Motor neuron (in vitro differentiated cells): ENCODE results near the gene PAOX. TPM values are rescaled to one million over a fixed set of nuclear protein-coding genes. Genes with fewer than 3 reads are reported as not detected.
"Not testable (repeated sequence)": the region's sequence is repeated elsewhere in the genome, so short reads cannot be mapped to it uniquely, and the experiment has no call there.

Experiments
- ATAC-seq, 8 experiments: fragments of 200-7000 bp; cut with Tn5 transposase; replicated peaks in 6 of 8; 2 replicates each; pipeline ENCODE4 v1.8.0; 2021; ENCODE audit warnings: mild to moderate bottlenecking in 8 of 8, moderate library complexity in 8 of 8
- H3K27ac ChIP-seq, 2 donors: fragments of 250-450 bp; sonication (Bioruptor Pico); 2 replicates each; pipeline ENCODE4 v1.9.0; 2021; ENCODE audit warnings: antibody characterized with exemption in 2 of 2, mild to moderate bottlenecking in 2 of 2, moderate library complexity in 1 of 2
- H3K4me1 ChIP-seq, 2 donors: fragments of 250-450 bp; sonication (Bioruptor Pico); replicated peaks in 1 of 2; 2 replicates each; pipeline ENCODE4 v1.6.1; 2021; ENCODE audit warnings: antibody characterized with exemption in 2 of 2, mild to moderate bottlenecking in 2 of 2, moderate library complexity in 1 of 2
- H3K4me3 ChIP-seq, 5 donors: fragments of 250-450 bp; sonication (Bioruptor Pico); 2 replicates each; pipeline ENCODE4 v1.9.0; 2021; ENCODE audit warnings: antibody characterized with exemption in 5 of 5, mild to moderate bottlenecking in 5 of 5, moderate library complexity in 4 of 5
- WGBS, 10 experiments: fragments of 450-650 bp; shearing (Covaris generic); methylation state at CpG; one replicate each; pipeline ENCODE4 v1.0.0; 2022; 5-methylcytosine and 5-hydroxymethylcytosine counted together
- in situ Hi-C, 9 experiments: fragments of 400-800 bp; cut with MboI; loops; one replicate each; pipeline ENCODE4 v1.15.0; 2021; ENCODE audit warnings: low sequenced_read_pairs in 9 of 9, low pct_unique_long_range_greater_than_20kb in 2 of 9; ENCODE audit not compliant: unreplicated experiment in 9 of 9
- total RNA-seq, 8 experiments: library from RNA; unstranded; fragments of 300-600 nt; gene quantifications; 2 replicates each; pipeline versions ENCODE4 v1.2.3 to v1.2.4, GENCODE V29; 2022

Gene PAOX
- total RNA-seq, 8 experiments from 2014 or later = 1.1 to 5.1 (median 2.2) TPM

DNA sequence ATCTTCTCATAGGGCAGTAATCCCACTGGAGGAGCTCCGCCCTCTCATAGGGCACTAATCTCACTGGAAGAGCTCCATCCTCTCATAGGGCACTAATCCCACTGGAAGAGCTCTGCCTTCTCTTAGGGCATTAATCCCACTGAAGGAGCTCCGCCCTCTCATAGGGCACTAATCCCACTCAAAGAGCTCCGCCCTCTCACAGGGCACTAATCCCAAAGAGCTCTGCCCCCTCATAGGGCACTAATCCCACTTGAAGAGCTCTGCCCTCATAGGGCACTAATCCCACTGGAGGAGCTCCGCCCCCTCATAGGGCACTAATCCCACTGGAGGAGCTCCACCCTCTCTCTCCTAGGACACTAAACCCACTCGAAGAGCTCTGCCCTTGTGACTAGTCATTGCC, 17.8 kb upstream of the PAOX start:
- in situ Hi-C loops = no loop called here
- Histone ChIP-seq H3K4me3 (no peak overlapping the region), H3K27ac (no peak overlapping the region), H3K4me1 (peaks cover 0 to 5% of the 10 kb centered on the region in 2 donors)
- no peak for ATAC-seq
- WGBS, 10 experiments = 40 to 100% (median 90%) methylated on average over 1 to 4 of the region's 5 CpGs; no CpG with 5 or more reads in 3 of the 10 experiments

DNA sequence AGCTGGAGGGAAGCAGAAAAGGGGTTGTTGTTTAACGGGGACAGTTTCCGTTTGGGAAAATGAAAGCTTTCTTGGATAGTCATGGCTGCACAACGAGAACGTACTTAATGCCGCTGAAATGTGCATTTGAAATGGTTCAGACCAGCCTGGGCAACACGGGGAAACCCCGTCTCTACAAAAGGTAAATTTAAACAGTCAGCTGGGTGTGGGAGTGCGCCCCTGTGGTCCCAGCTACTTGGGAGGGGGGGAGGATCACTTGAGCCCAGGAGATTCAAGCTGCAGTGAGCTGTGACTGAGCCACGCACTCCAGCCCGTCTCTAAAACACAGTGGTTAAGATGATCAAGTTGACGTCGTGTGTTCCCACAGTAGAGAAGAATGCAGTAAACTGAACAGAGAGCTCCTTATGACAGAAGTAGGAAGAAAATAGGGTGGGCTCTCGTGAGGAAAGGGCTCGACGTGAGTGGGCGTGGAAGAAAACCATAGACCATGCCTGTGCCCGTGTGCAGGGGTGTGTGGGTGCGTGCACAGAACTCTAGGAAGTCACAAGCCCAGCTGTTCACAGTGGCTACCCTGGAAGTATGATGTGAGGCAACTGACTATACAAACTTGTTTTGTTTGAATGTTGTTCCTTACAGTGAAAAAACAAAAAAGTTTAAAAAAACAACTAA, 17.2 kb upstream of the PAOX start:
- no peak for ATAC-seq
- Histone ChIP-seq H3K27ac (no peak overlapping the region), H3K4me1 (peaks cover 0 to under 1% of the 10 kb centered on the region in 2 donors), H3K4me3 (no peak overlapping the region)
- WGBS, 10 experiments = 42 to 100% (median 80%) methylated on average over 2 to 13 of the region's 18 CpGs; no CpG with 5 or more reads in 1 of the 10 experiments
- in situ Hi-C loops = no loop called here

DNA sequence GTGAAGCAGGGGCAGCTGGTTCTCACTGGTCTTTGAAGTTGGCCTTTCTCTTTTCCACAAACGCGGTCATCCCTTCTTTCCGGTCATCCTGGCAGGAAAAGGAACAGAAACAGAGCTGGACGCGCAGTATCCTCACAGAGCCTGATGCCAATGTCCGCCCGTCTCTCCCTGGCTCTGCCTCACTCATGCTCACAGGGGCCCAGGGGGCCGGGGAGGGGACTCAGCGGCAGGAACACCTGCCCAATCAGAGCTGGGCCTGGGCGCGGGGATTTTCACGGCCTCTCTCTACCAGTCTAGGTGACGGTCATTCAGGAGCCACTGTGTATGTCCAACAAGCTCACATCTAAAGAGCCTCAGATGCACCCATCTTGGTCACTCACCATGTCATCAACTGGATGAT, 16.2 kb upstream of the PAOX start:
- no peak for ATAC-seq
- in situ Hi-C loops = no loop called here
- Histone ChIP-seq H3K27ac (no peak overlapping the region), H3K4me3 (no peak overlapping the region), H3K4me1 (no peaks in the 10 kb centered on the region)
- WGBS, 10 experiments = 40 to 100% (median 90%) methylated on average over 1 to 2 of the region's 13 CpGs; no CpG with 5 or more reads in 6 of the 10 experiments

DNA sequence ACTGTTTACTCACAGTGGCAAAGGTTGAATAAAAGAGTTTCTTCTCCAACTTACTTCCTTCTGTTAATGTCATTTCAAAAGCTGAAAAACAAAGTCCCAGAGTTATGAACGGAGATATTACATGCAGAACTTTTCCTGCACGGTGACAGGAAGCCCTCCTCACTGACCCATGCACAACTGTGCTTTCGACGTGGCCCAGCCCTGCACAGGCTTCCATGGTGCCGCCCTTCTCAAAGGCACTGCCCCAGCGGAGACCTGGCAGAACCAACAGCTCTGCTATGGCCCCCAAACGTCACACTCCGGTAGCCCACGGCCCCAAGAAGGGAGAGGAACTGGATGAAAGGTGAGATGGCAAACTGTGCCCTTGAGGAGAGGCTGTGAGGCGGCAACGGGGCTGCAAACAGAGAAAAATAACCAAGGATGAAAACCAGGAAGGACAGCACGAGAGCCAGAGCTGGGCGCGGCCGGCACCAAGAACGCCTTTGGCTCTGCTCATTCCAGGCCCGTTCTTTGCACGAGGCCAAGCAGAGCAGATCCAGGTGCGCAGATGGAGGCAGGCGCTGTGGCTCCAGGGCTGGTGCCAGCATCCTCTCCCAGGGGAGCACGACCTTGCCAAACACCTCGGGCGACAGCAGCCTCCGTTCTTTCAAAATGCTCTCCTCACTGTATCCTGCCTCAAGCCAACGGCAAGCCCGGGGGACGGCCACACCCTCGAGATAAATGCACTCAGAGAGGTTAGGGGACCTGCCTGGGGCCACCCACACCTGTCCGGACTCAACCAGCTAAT, 14.2 kb upstream of the PAOX start:
- in situ Hi-C loops = no loop called here
- no peaks in the 10 kb centered on the region for H3K4me1 ChIP-seq
- WGBS, 10 experiments = 82 to 100% (median 91%) methylated on average over 2 to 13 of the region's 29 CpGs; no CpG with 5 or more reads in 3 of the 10 experiments
- H3K27ac ChIP-seq = no peak overlapping the region
- H3K4me3 ChIP-seq = no peak overlapping the region
- ATAC-seq = no peak

DNA sequence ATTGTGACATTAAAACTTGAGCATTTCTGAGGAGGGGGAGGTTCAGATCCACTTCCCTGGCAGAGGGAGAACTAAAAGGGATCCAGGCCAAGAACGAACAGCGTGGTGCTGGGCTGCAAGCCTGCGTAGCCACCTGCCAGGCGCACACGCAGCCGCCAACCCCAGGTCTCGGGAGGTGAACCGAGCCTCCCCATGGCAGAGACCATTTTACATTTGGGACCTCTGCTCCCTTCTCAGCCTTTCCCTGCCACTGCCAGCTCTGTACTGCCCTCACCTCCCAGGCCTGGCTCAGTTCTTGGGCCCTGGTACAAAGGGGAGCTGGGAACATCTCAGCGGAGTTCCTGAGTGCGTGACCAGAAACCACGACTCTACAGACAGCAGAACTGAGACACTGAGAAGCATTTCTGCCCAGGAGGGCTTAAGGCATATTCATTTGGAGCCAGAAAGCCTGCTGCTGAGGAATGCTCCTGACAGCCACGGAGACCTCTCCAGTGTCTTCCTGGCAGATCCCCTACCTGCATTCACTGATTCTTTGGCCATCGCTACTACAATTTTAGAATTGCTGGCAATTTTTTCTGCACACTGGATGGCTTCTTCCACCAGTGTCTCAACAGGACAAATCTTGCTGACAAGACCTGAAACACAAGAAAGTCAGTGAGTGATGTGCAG, 13.5 kb upstream of the PAOX start:
- Histone ChIP-seq H3K4me3 (no peak overlapping the region), H3K27ac (no peak overlapping the region), H3K4me1 (no peaks in the 10 kb centered on the region)
- in situ Hi-C loops = no loop called here
- 80 to 100% (median 100%) methylated on average over 1 to 2 of the region's 13 CpGs; no CpG with 5 or more reads in 5 of the 10 experiments for WGBS, 10 experiments
- ATAC-seq = no peak

DNA sequence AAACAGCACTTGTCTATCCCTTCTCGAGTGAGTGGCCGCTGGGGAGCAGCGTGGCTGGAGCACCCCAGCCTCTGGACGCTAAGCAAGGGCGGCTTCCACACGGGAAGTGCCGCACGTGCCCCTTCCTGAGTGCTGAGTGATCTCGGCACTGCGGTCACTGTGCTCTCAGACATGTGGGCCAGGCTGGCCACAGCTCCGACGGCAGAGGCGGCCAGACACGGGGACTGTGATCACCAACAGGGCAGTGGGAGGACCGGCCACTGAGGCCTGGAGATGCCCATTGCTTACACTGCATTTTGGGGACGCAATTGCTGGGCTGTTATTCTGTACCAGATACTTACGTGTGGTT, 13.0 kb upstream of the PAOX start:
- 73 to 100% (median 91%) methylated on average over 1 to 10 of the region's 17 CpGs; no CpG with 5 or more reads in 5 of the 10 experiments for WGBS, 10 experiments
- in situ Hi-C loops = no loop called here
- ATAC-seq = no peak
- no peaks in the 10 kb centered on the region for H3K4me1 ChIP-seq
- no peak overlapping the region for H3K27ac ChIP-seq
- H3K4me3 ChIP-seq = no peak overlapping the region

DNA sequence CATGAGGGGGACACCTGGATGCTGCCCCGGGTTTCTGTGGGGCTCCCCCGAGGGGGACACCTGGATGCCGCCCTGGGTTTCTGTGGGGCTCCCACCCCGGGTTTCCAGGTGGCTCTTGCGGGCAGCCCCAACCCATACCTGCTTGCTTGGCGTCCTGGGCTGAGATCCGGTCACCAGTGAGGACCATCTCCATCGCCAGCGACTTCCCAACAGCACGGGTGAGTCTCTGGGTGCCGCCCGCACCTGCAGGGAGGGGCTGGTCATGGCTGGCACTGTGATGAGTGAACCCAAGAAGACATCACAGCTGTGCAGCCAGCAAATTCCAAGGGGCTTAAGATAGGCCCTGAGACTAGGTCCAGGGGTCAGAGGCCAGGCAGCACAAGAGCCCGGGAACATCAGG, 12.3 kb upstream of the PAOX start:
- ATAC-seq = peak in 1 of 8 experiments; percentile 4
- WGBS, 10 experiments = 93 to 100% (median 100%) methylated on average over 1 to 6 of the region's 13 CpGs; no CpG with 5 or more reads in 7 of the 10 experiments
- H3K4me1 ChIP-seq = no peaks in the 10 kb centered on the region
- H3K27ac ChIP-seq = no peak overlapping the region
- in situ Hi-C loops = no loop called here
- H3K4me3 ChIP-seq = no peak overlapping the region

DNA sequence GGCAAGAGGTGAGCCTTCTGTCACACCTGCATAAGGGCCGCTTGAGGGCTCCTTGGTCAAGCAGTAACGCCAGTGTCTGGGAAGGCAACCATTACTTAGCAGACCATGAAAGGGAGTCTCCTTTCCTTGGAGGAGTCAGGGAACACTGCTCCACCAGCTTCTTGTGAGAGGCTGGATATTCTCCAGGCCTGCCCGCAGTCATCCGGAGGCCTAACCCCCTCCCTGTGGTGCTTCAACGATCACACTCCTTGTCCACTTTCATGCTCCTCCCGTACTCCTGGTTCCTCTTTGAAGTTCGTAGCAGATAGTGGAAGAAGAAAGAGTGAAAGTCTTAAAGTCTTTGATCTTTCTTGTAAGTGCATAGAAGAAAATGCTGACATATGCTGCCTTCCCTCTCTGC, 11.6 kb upstream of the PAOX start:
- in situ Hi-C loops, H3K4me3 ChIP-seq, H3K27ac ChIP-seq: not testable (repeated sequence)

GRCh38 chr10:133368153-133368552, 10.9 kb upstream of the PAOX start:
- in situ Hi-C loops = no loop called here
- WGBS, 10 experiments = 90 to 100% (median 93%) methylated on average over 1 to 3 of the region's 7 CpGs; no CpG with 5 or more reads in 5 of the 10 experiments
- ATAC-seq = no peak

More for the DNA sequence above, 11.6 kb upstream of the PAOX start:
- not testable (repeated sequence) for H3K4me1 ChIP-seq, ATAC-seq
- WGBS, 10 experiments = no CpG with 5 or more reads among the region's 7 CpGs

GRCh38 chr10:133370030-133370786, 8.9 kb upstream of the PAOX start:
- Histone ChIP-seq H3K4me1 (peaks cover 5 to 7% of the 10 kb centered on the region in 2 donors), H3K27ac (no peak overlapping the region), H3K4me3 (no peak overlapping the region)
- 80 to 100% (median 85%) methylated on average over 1 to 9 of the region's 24 CpGs; no CpG with 5 or more reads in 4 of the 10 experiments for WGBS, 10 experiments
- in situ Hi-C loops = no loop called here
- no peak for ATAC-seq

More at GRCh38 chr10:133368153-133368552, 10.9 kb upstream of the PAOX start:
- Histone ChIP-seq H3K4me3 (no peak overlapping the region), H3K4me1 (peaks cover 5 to 7% of the 10 kb centered on the region in 2 donors), H3K27ac (no peak overlapping the region)

- WGBS, 10 experiments = 52 to 100% methylated on average over 1 to 4 of the region's 20 CpGs; no CpG with 5 or more reads in 8 of the 10 experiments
- Histone ChIP-seq H3K4me3 (peak overlapping the region; percentile 17 to 94 (median 81)), H3K27ac (no peak overlapping the region), H3K4me1 (peaks cover 5 to 7% of the 10 kb centered on the region in 2 donors)
- ATAC-seq = no peak
- in situ Hi-C loops = no loop called here
Measured at GRCh38 chr10:133372507-133372906, 6.6 kb upstream of the PAOX start.

DNA sequence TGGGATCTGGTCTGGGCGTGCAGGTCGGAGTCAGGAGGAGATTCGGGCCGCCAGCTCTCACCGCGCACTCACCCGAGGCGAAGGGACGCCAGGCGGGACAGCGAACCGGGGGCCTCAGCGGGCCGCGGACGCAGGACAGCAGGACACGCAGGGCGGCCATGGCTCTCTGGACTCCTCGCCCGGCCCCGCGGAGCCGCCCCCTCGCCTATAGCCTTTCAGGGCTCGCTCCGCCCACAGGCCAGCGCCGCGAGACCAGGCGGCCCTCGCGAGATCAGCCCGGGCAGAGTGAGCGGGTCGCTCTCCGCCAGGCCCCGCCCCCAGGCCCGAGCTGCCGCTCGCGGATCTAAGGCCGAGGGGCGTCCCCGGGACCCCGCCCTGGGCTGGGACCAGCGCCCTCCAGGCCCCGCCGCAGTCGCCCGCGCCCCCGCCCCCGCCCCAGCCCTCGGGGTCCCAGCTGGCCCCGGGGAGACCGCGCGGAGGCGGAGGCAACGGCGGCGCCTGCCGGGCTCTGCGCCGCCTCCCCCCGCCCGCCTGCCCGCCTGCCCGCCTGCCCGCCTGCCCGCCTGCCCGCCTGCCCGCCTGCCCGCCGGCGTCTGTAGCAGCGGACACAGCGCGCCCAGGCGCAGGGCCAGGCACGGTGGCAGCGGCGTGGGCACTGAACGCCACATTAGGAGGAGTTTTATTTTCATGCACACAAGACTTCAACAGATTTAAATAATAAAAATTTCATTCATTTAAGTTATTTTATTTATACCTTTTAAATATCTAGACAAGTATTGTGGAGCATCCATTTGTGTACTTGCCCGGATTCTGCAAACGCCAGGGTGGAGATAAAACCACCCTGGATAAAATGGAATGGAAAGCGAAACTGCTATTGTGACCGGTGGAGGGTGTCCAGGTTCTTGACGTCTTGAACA, 5.6 kb upstream of the PAOX start, which contains the start of gene ECHS1:
Gene ECHS1 (minus strand): TSS at position 181 of the 917 bp plus-strand sequence. CDS start 21 bp downstream, at position 160.
- H3K4me3 ChIP-seq = peak within 1 kb of the TSS; percentile 68 to 94 (median 81)
- H3K27ac ChIP-seq = peak within 1 kb of the TSS; percentile 68 to 86
- peak; percentile 95 to 99 (median 96) for ATAC-seq
- WGBS, 10 experiments = 8 to 65% (median 38%) methylated on average over 1 to 29 of the region's 89 CpGs; no CpG with 5 or more reads in 1 of the 10 experiments
- H3K4me1 ChIP-seq = peaks cover 10 to 11% of the 10 kb centered on the region in 2 donors
- in situ Hi-C loops = no loop called here
